Karpas-422 (cell line): ENCODE data around the gene CDH6. TPM values are rescaled to one million over a fixed set of nuclear protein-coding genes. Genes with fewer than 3 reads are reported as not detected.

Experiments used
- DNase-seq: peaks from one replicate; pipeline ENCODE4 v3.0.0-alpha.2; 2015
- H2AFZ ChIP-seq: fragments of 200-600 bp; sonication (generic); 2 replicates; pipeline ENCODE4 v1.6.1; 2014; ENCODE audit warnings: antibody characterized with exemption, low read length, mixed read lengths
- H3K27ac ChIP-seq: fragments of 200-600 bp; sonication (generic); 2 replicates; pipeline ENCODE4 v1.5.1; 2014; ENCODE audit warnings: mild to moderate bottlenecking, low read length, moderate library complexity
- H3K27me3 ChIP-seq: fragments of 200-600 bp; sonication (generic); 2 replicates; pipeline ENCODE4 v1.6.1; 2014; ENCODE audit warnings: low read length, mixed read lengths
- H3K36me3 ChIP-seq: fragments of 200-600 bp; sonication (generic); 2 replicates; pipeline ENCODE4 v1.6.1; 2014; ENCODE audit warnings: low read length, mixed read lengths; ENCODE audit not compliant: insufficient read depth
- H3K4me1 ChIP-seq: fragments of 200-600 bp; sonication (generic); 2 replicates; pipeline ENCODE4 v1.6.1; 2014; ENCODE audit warnings: mild to moderate bottlenecking, low read length, mixed read lengths
- H3K4me2 ChIP-seq: fragments of 200-600 bp; sonication (generic); 2 replicates; pipeline ENCODE4 v1.6.1; 2014; ENCODE audit warnings: low read length, low read depth, mild to moderate bottlenecking; ENCODE audit not compliant: poor library complexity, severe bottlenecking
- H3K4me3 ChIP-seq: fragments of 200-600 bp; sonication (generic); 2 replicates; pipeline ENCODE4 v1.5.1; 2014; ENCODE audit warnings: mild to moderate bottlenecking, antibody characterized with exemption, low read length, mixed read lengths
- H3K79me2 ChIP-seq: fragments of 200-600 bp; sonication (generic); 2 replicates; pipeline ENCODE4 v1.6.1; 2014; ENCODE audit warnings: mild to moderate bottlenecking, low read length, mixed read lengths
- H3K9ac ChIP-seq: fragments of 200-600 bp; sonication (generic); 2 replicates; pipeline ENCODE4 v1.6.0; 2014; ENCODE audit warnings: low read length
- H3K9me2 ChIP-seq: fragments of 200-600 bp; sonication (generic), shearing (Covaris generic); replicated peaks from 2 replicates; pipeline ENCODE4 v1.6.0; 2014; ENCODE audit warnings: mild to moderate bottlenecking, low read length, moderate library complexity; ENCODE audit not compliant: insufficient read depth
- H3K9me3 ChIP-seq: fragments of 300-700, 200-600 bp; sonication (generic); 2 replicates; pipeline ENCODE4 v1.6.1; 2014; ENCODE audit warnings: low read length, mixed read lengths
- H4K20me1 ChIP-seq: fragments of 200-600 bp; sonication (generic); 2 replicates; pipeline ENCODE4 v1.6.1; 2014; ENCODE audit warnings: mild to moderate bottlenecking, antibody characterized with exemption, low read length, low read depth; ENCODE audit not compliant: insufficient read depth
- total RNA-seq: library from RNA; depleted of rRNA; stranded (reverse); fragments of >200 nt; shearing (Covaris generic); gene quantifications from 2 replicates; pipeline ENCODE4 v1.2.3, GENCODE V29; 2014; ENCODE audit warnings: low replicate concordance

The CDH6 gene
- total RNA-seq, 1 experiment from 2014 or later: not detected

DNA sequence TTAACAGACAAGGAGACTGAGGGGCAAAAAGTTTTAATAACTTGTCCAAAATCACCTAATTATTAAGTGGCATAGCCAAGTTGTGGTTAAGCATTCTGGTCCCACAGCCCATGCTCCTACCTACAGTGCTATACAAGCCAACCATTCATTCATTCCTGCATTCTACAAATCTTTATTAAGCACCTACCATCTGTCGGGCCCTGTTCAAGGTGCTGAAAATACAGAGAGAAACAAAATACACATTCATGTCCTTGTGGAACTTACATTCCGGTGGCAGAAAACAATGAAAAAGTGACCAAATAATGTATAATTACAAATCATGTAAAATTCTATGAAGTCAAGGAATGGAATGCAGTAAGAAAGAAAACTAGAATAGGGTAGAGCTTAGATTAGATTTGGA lies 27.8 kb upstream of the CDH6 start:
- Histone ChIP-seq H3K9ac (no peak overlapping the region), H3K4me3 (no peak overlapping the region), H4K20me1 (no peaks in the 10 kb centered on the region), H3K79me2 (no peaks in the 10 kb centered on the region), H2AFZ (no peak overlapping the region), H3K4me2 (no peak overlapping the region), H3K27me3 (no peaks in the 10 kb centered on the region), H3K9me3 (no peaks in the 10 kb centered on the region), H3K27ac (no peak overlapping the region), H3K36me3 (no peaks in the 10 kb centered on the region), H3K4me1 (no peaks in the 10 kb centered on the region), H3K9me2 (no peaks in the 10 kb centered on the region)
- DNase-seq: no peak

DNA sequence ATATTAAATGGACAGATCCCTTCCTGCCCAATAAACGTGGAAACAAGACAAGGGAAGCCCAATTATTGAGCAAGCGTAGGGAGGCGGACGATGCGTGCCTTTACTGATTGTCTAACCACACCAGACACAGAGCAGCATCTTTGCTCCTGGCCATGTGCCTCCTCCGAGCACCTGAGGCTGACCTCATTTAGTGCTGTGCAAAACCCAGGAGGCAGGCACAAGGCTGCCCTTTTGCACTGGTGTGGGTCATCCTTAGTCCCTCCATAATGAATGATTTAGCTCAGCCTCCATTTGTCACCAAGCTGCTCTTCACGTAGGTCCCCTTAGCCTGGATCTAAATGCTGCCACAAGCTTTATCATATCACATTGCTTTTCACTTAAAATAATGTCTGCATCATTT lies 24.1 kb upstream of the CDH6 start:
- H3K4me3 ChIP-seq: no peak overlapping the region
- no peaks in the 10 kb centered on the region for H4K20me1 ChIP-seq
- no peaks in the 10 kb centered on the region for H3K9me2 ChIP-seq
- H3K79me2 ChIP-seq: no peaks in the 10 kb centered on the region
- no peak overlapping the region for H3K27ac ChIP-seq
- no peaks in the 10 kb centered on the region for H3K36me3 ChIP-seq
- H3K27me3 ChIP-seq: no peaks in the 10 kb centered on the region
- DNase-seq: no peak
- no peak overlapping the region for H2AFZ ChIP-seq
- H3K4me1 ChIP-seq: no peaks in the 10 kb centered on the region
- H3K9ac ChIP-seq: no peak overlapping the region
- no peak overlapping the region for H3K4me2 ChIP-seq
- H3K9me3 ChIP-seq: no peaks in the 10 kb centered on the region

DNA sequence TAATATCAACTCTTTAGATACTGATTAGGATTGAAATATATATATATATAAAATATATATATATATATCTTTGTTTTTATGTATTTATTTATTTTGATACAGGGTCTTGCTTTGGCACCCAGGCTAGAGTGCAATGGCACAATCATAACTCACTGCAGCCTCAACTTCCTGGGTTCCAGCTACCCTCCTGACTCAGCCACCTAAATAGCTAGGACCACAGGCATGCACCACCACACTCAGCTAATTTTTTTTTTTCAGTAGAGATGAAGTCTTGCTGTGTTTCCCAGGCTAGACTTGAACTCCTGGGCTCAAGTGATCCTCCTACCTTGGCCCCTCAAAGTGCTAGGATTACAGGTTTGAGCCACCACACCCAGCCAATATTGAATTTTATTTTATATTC lies 20.6 kb upstream of the CDH6 start:
- no peaks in the 10 kb centered on the region for H3K4me1 ChIP-seq
- no peak overlapping the region for H3K4me3 ChIP-seq
- H4K20me1 ChIP-seq: no peaks in the 10 kb centered on the region
- no peak overlapping the region for H3K27ac ChIP-seq
- H3K27me3 ChIP-seq: no peaks in the 10 kb centered on the region
- DNase-seq: no peak
- no peaks in the 10 kb centered on the region for H3K9me2 ChIP-seq
- no peak overlapping the region for H2AFZ ChIP-seq
- no peak overlapping the region for H3K9ac ChIP-seq
- no peaks in the 10 kb centered on the region for H3K36me3 ChIP-seq
- H3K79me2 ChIP-seq: no peaks in the 10 kb centered on the region
- H3K9me3 ChIP-seq: no peaks in the 10 kb centered on the region
- H3K4me2 ChIP-seq: no peak overlapping the region

DNA sequence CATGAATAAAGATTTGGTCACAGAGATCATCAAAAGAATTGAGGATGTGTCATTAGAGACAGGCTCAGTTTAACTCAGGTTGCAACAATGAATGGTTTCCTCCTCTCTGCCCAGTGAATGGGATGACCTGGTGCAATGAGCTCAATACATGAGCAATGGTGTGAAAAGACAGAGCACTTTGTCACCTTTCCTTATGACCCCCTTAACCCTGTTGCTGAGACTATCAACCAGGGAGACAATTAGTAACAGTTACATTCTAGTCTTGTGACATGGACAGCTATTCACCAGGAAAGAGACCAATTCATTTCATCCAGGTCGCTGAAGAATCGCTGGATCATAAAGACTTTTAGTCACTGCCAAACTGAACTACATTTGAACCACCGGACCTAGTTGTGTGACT lies 19.9 kb upstream of the CDH6 start:
- H3K27ac ChIP-seq: no peak overlapping the region
- no peaks in the 10 kb centered on the region for H4K20me1 ChIP-seq
- H3K27me3 ChIP-seq: no peaks in the 10 kb centered on the region
- no peak overlapping the region for H3K4me3 ChIP-seq
- no peaks in the 10 kb centered on the region for H3K9me2 ChIP-seq
- no peaks in the 10 kb centered on the region for H3K9me3 ChIP-seq
- H3K36me3 ChIP-seq: no peaks in the 10 kb centered on the region
- no peak for DNase-seq
- H3K79me2 ChIP-seq: no peaks in the 10 kb centered on the region
- no peaks in the 10 kb centered on the region for H3K4me1 ChIP-seq
- H2AFZ ChIP-seq: no peak overlapping the region
- no peak overlapping the region for H3K9ac ChIP-seq
- H3K4me2 ChIP-seq: no peak overlapping the region

DNA sequence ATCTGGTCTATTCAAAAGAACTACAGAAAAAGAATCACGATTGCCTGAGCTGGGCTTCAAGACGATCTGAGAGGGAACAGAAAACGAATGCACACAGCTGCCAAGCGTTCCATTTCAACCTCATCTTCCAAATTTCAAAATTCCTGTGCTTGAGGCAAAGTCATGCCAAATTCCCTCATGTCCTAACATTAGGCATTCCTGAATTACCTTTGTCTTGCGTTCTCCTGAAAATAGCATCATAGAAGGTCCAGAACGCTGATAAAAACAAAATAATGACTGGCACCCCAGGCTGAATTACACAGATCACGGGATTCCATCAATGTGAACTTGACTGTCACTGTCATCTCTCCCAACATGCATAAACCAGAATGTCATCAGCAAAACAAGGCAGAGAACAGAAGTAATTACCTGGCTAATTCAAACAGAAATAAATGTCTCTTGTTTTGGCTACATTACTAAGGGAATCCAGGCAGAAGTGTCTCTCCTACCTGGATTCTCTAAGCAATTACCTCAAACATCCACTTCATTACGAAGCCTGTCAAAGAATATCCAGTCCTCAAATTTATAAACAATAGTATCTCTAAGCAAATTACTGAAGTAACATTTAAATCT lies 12.0 kb upstream of the CDH6 start:
- Histone ChIP-seq H4K20me1 (no peaks in the 10 kb centered on the region), H3K4me3 (no peak overlapping the region), H3K9me3 (no peaks in the 10 kb centered on the region), H3K9ac (no peak overlapping the region), H3K27ac (no peak overlapping the region), H3K9me2 (no peaks in the 10 kb centered on the region), H2AFZ (no peak overlapping the region), H3K4me1 (no peaks in the 10 kb centered on the region), H3K36me3 (no peaks in the 10 kb centered on the region), H3K27me3 (no peaks in the 10 kb centered on the region), H3K4me2 (no peak overlapping the region), H3K79me2 (no peaks in the 10 kb centered on the region)
- DNase-seq: no peak

DNA sequence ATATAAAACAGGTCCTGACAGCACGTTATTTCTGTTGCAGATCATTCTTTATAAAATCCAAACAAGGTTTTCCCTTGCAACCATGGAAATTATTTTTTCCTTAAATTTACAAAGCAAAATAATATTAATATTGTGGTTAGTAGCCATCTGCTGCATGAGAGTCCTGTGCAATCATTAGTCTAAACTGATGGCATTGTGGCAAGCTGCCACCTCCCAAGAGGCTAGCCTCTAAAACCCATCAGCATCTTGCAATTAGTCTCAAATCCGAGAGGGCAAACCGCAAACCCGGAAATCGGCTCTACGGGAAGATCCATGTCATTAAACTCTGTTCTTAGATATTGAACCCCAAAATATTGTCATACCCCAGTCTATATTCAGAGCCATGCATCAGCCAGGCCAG lies 11.3 kb upstream of the CDH6 start:
- H3K27ac ChIP-seq: no peak overlapping the region
- no peak overlapping the region for H3K4me2 ChIP-seq
- H3K9me3 ChIP-seq: no peaks in the 10 kb centered on the region
- H3K79me2 ChIP-seq: no peaks in the 10 kb centered on the region
- no peak overlapping the region for H2AFZ ChIP-seq
- DNase-seq: no peak
- H3K27me3 ChIP-seq: no peaks in the 10 kb centered on the region
- H3K36me3 ChIP-seq: no peaks in the 10 kb centered on the region
- no peaks in the 10 kb centered on the region for H4K20me1 ChIP-seq
- H3K4me1 ChIP-seq: no peaks in the 10 kb centered on the region
- no peak overlapping the region for H3K9ac ChIP-seq
- no peak overlapping the region for H3K4me3 ChIP-seq
- H3K9me2 ChIP-seq: no peaks in the 10 kb centered on the region

DNA sequence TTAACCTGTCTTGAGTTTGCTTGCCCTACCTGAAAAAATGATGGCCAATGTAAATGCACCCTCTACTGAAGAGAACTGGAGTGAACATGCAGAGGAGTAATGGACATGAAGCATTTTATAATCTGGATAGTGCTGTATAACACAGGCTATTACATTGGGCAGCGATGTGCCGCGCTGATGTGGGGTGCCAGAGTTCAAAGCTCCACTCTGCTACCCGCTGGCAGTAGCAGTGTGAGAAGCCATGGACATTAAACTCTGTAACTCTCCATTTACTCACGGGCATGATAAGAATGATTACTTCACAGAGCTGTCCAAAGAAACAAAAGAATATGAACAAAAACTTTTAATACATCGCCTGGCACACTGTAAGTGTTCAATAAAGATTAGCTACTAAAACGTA lies 7.5 kb upstream of the CDH6 start:
- Histone ChIP-seq H3K9me2 (no peaks in the 10 kb centered on the region), H3K27ac (no peak overlapping the region), H3K9ac (no peak overlapping the region), H3K9me3 (no peaks in the 10 kb centered on the region), H3K4me3 (no peak overlapping the region), H4K20me1 (no peaks in the 10 kb centered on the region), H3K79me2 (no peaks in the 10 kb centered on the region), H3K4me1 (no peaks in the 10 kb centered on the region), H3K36me3 (no peaks in the 10 kb centered on the region), H3K27me3 (no peaks in the 10 kb centered on the region), H3K4me2 (no peak overlapping the region), H2AFZ (no peak overlapping the region)
- no peak for DNase-seq

DNA sequence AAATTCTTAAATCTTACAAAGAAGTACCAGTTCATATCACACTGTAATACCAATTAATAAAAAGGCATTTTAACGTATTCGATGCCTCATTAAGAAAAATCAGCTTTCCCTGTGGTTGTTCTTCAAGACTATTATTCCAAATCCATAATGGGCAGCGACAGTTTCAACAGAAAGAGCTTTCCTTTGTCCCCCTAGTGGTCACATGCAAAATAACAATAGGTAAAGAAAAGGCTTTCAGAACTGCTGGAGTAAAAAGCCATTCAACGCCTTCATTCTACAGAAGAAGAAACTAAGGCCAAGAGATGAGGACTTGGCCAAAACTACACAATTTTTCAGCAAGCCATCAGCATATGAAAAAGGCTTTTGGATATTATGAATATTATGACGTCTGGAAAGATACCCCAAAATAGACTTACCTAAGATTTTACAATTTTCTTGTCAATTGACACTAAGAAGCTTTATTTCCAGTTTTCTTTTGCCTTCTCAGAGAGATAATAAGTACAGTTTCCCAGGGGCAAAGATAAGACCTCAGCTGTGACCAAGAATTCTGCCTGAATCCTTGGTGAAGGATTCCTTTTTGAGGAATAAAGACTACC lies 6.7 kb upstream of the CDH6 start:
- DNase-seq: peak; percentile 68
- no peak overlapping the region for H2AFZ ChIP-seq
- H3K9me2 ChIP-seq: no peaks in the 10 kb centered on the region
- H3K79me2 ChIP-seq: no peaks in the 10 kb centered on the region
- no peak overlapping the region for H3K9ac ChIP-seq
- H4K20me1 ChIP-seq: no peaks in the 10 kb centered on the region
- H3K4me3 ChIP-seq: no peak overlapping the region
- no peak overlapping the region for H3K4me2 ChIP-seq
- no peaks in the 10 kb centered on the region for H3K9me3 ChIP-seq
- no peaks in the 10 kb centered on the region for H3K36me3 ChIP-seq
- H3K27me3 ChIP-seq: no peaks in the 10 kb centered on the region
- H3K27ac ChIP-seq: no peak overlapping the region
- no peaks in the 10 kb centered on the region for H3K4me1 ChIP-seq
